NCI-H748 (cell line): ENCODE data around the gene NOX1.
"Not testable (repeated sequence)": the region's sequence is repeated elsewhere in the genome, so short reads cannot be mapped to it uniquely, and the experiment has no call there.

Experiments
- DNase-seq: peaks from one replicate; lab custom pipeline; 2025; ENCODE audit not compliant: unreplicated experiment; lab: John Stamatoyannopoulos, UW

Gene NOX1

DNA sequence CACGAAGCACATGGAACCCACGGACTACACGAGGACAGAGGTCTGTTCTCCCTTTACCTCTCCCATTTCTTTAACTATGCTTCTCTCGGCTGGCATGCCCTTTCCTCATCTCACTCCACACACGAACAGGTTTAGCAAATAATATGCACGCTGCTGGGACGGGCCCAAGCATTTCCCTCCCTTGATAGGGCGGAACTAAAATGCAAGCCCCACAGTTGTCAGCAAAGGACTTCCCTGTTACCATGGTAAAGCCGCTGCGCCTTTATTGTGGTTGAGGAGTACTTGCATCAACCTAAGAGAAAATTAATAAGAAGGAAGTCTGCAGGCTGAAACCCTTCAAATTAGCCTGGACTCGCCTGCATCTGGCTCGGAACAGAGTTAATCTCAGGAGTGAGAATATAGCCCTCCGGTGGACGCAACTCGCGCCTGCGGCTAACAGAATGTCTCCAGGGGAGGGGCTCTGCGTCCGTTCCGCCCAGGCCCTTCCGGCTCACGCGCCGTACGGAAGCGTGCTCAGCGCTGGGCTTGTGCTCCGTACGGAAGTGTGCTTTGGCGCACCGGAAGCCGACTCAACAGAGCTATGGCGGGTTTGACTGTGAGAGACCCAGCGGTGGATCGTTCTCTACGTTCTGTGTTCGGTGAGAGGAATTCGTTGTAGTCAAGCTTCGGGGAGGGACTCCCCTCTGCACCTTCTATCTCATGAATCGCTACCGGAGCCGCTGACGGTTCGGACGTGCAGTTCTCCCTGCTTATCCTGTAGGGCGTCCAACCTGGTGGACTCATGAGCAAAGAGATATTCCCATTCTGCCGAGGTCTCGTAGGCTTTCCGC lies 54.1 kb downstream of the NOX1 start, which contains the start of gene CSTF2:
TSS of gene CSTF2 (plus strand) at position 555 of the 830 bp plus-strand sequence. CDS start at position 581, 26 bp downstream.
- DNase-seq: peak; percentile 91

DNA sequence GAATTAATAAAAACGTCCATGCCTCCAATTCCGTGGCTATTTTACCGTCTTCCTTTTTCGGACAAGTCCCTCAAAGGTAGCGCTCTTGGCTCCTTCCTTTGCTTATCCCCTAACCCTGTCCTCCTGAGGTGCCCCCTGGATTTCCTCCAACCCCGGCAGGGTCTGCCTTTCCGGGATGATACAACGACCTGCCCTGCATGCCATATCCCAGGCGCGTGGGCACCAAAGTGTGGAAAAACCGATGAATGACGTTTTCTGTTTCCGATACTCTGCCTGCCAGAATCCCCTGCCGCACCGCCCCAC lies 54.7 kb downstream of the NOX1 start:
- DNase-seq: no peak

DNA sequence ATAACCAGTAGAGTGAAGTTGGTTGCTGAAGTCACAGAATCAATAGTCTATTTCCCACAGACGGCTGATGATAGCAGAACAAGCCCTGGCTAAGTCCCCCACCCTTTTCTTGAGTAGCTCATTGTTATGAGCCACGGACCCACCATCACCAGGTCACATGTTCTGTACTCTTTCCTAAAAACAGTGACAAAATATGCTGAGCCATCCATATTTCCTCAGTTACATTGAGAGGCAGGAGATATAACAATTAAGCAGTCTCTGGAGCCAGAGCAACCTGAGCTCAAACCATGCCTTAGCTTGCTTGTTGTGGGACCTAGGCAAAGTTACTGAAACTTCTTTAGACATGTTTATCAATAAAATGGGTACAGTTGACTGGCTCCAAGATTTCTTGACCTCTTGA lies 56.8 kb downstream of the NOX1 start:
- no peak for DNase-seq

- DNase-seq: no peak
These were observed 61.7 kb downstream of the NOX1 start for GRCh38 chrX:100812216-100813158.

DNA sequence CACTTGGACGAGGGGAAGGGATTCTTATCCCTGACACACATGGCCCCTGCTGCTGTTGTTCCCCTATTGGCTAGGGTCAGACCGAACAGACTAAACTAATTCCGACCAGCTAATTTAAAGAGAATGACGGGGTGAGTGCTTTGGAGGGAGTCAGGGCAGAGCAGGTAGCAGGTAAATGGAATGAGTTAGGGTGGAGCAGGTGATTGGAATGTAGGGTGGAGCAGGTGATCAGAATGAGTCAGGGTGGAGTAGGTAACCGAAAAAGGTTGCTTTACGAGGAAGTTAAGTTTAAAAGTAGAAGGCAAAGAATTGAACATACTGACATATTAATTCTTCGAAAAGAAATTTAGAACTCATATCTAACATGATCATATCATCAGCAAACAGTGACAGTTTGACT lies 65.9 kb downstream of the NOX1 start:
- DNase-seq: not testable (repeated sequence)

DNA sequence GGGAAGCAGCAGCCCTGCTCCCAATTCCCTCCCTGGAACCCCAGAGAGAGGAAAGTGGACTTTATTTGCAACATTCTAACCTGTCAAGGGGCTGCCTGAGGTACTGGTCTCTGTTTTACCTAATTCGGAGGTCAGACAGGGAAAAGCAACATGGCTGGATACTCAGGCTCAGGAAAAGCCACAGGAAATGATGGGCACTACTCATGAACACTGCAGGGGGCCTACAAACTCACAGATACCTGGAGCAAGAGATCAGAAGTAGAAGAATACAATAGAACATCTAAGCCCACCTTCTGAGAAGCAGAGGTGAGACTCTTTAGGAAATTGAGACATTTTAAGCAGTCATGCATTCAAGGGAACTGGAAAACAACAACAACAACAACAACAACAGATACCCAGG lies 69.4 kb downstream of the NOX1 start:
- DNase-seq: no peak

- DNase-seq: no peak
These were observed 71.3 kb downstream of the NOX1 start for GRCh38 chrX:100802843-100803242.

- DNase-seq: no peak
These were observed 75.5 kb downstream of the NOX1 start for GRCh38 chrX:100798484-100799214.

- DNase-seq: no peak
These were observed 76.8 kb downstream of the NOX1 start for GRCh38 chrX:100797359-100797758.

- not testable (repeated sequence) for DNase-seq
These were observed 77.8 kb downstream of the NOX1 start for GRCh38 chrX:100796371-100796770.
